OCI-LY1 (cell line): ENCODE data around the gene ATP6V0A1.

Experiments
- EZH2 ChIP-seq: fragments of 200-600 bp; sonication (generic), shearing (Covaris generic); IDR thresholded peaks from 2 replicates; pipeline ENCODE4 v1.8.0; 2017; ENCODE audit warnings: borderline replicate concordance, mixed run types, mild to moderate bottlenecking, antibody characterized with exemption, low read length, moderate library complexity, mixed read lengths
- TF ChIP-seq, protein P1 (sequence below): fragments of 200-600 bp; sonication (generic), shearing (Covaris generic); IDR thresholded peaks from 2 replicates; pipeline ENCODE4 v1.5.1; 2017; ENCODE audit warnings: mild to moderate bottlenecking, antibody characterized with exemption, low read length, moderate library complexity, mixed read lengths

DNA sequence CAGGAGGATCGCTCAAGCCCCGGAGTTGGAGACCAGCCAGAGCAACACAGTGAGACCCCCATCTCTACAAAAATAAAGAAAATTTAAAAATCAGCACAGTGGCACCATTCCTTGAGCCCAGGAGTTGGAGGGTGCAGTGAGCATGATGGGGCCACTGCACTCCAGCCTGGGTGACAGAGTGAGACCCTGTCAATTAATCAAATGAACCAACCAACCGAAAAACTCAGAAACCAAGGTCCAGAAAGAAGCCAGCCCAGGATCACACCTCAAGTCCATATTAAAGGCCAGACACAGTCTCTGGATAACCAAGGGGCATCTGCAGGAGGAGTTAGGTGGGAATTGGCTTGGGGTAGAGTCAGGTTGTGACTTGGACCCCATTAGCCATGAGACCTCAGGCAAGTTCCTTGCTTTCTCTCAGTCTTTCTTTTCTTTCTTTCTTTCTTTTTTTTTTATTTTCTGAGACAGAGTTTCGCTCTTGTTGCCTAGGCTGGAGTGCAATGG lies 96.5 kb downstream of the ATP6V0A1 start:
- TF ChIP-seq, protein P1, sequence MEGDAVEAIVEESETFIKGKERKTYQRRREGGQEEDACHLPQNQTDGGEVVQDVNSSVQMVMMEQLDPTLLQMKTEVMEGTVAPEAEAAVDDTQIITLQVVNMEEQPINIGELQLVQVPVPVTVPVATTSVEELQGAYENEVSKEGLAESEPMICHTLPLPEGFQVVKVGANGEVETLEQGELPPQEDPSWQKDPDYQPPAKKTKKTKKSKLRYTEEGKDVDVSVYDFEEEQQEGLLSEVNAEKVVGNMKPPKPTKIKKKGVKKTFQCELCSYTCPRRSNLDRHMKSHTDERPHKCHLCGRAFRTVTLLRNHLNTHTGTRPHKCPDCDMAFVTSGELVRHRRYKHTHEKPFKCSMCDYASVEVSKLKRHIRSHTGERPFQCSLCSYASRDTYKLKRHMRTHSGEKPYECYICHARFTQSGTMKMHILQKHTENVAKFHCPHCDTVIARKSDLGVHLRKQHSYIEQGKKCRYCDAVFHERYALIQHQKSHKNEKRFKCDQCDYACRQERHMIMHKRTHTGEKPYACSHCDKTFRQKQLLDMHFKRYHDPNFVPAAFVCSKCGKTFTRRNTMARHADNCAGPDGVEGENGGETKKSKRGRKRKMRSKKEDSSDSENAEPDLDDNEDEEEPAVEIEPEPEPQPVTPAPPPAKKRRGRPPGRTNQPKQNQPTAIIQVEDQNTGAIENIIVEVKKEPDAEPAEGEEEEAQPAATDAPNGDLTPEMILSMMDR, result no peak
- TF ChIP-seq EZH2, result no peak
